ENCODE results near the gene PRRC2C. TPM values are rescaled to one million over a fixed set of nuclear protein-coding genes. Genes with fewer than 3 reads are reported as not detected.

The PRRC2C gene
- total RNA-seq, 1 experiment from 2014 or later = 267 TPM

DNA sequence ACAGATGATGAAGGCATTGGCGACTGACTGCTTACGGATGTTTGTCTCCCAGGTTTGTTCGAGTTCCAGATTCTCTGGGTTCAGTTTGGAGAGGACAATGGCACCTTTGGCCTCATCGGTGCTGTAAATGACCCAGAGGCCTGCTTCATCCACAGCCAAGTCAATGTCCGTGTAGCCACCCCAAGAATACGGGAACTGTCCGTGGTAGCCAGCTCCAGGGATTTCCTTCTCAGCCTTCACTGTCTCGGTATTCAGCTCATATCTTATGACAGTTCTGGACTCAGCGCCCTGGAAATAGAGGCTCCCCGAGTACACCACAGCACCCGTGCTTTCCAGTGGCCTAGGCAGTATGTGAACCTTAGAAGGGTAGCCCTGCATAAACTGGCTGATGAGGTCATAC is 150.8 kb downstream of the PRRC2C start:
- H3K4me3 Mint-ChIP-seq = no peak overlapping the region
- no peak overlapping the region for H4K5ac ChIP-seq (ENCODE audit: insufficient read length, low read depth, low read length)
- H2AK5ac ChIP-seq (ENCODE audit: insufficient read length, low read length) = no peak overlapping the region
- H3K23ac ChIP-seq (ENCODE audit: insufficient read length, low read depth, low read length) = no peak overlapping the region
- no peak overlapping the region for H2AFZ ChIP-seq (ENCODE audit: low read length)
- H3K79me2 ChIP-seq (ENCODE audit: insufficient read depth, low read length) = no peaks in the 10 kb centered on the region
- H3K14ac ChIP-seq (ENCODE audit: insufficient read depth, low read length) = no peak overlapping the region
- no peak overlapping the region for H2BK15ac ChIP-seq (ENCODE audit: low read depth, low read length)
- no peaks in the 10 kb centered on the region; a peak in 2 of 7 replicates for H3K36me3 Mint-ChIP-seq (ENCODE audit: insufficient read depth in 1 of 3, low read depth in 3 of 3)
- TF ChIP-seq, protein P1, sequence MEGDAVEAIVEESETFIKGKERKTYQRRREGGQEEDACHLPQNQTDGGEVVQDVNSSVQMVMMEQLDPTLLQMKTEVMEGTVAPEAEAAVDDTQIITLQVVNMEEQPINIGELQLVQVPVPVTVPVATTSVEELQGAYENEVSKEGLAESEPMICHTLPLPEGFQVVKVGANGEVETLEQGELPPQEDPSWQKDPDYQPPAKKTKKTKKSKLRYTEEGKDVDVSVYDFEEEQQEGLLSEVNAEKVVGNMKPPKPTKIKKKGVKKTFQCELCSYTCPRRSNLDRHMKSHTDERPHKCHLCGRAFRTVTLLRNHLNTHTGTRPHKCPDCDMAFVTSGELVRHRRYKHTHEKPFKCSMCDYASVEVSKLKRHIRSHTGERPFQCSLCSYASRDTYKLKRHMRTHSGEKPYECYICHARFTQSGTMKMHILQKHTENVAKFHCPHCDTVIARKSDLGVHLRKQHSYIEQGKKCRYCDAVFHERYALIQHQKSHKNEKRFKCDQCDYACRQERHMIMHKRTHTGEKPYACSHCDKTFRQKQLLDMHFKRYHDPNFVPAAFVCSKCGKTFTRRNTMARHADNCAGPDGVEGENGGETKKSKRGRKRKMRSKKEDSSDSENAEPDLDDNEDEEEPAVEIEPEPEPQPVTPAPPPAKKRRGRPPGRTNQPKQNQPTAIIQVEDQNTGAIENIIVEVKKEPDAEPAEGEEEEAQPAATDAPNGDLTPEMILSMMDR (conservative IDR thresholded peaks at IDR 0.05) = no peak
- peak overlapping the region in 1 of 3 experiments; percentile 59; a peak in 1 of 7 replicates for H3K27ac Mint-ChIP-seq
- H3K18ac ChIP-seq (ENCODE audit: insufficient read length, low read depth, low read length) = no peak overlapping the region
- H3K56ac ChIP-seq (ENCODE audit: insufficient read length, low read depth, low read length) = no peak overlapping the region
- H3K4me1 ChIP-seq (ENCODE audit: insufficient read depth, low read length) = peaks cover 2% of the 10 kb centered on the region; the same call in 1 of the 2 replicates
- H3K4me1 Mint-ChIP-seq = peaks cover 17 to 19% of the 10 kb centered on the region in 2 experiments
- H3K9me3 Mint-ChIP-seq = peaks cover 4 to 7% of the 10 kb centered on the region in 2 experiments; a peak in 4 of 5 replicates
- H2BK12ac ChIP-seq (ENCODE audit: insufficient read length, low read depth, low read length) = no peak overlapping the region
- no peaks in the 10 kb centered on the region for H3K9me3 ChIP-seq (ENCODE audit: control insufficient read depth, low read depth, low read length)
- H3K4ac ChIP-seq (ENCODE audit: low read depth, low read length) = no peak overlapping the region
- H3K9ac ChIP-seq (ENCODE audit: extremely low read depth, insufficient read length, low read length) = no peak overlapping the region
- no peak overlapping the region for H3K4me2 ChIP-seq (ENCODE audit: insufficient read depth, insufficient read length, low read length)
- DNase-seq = peak; percentile 29
- no peak overlapping the region for H3T11ph ChIP-seq (ENCODE audit: low read length)
- H4K20me1 ChIP-seq (ENCODE audit: control insufficient read depth, insufficient read depth, insufficient read length) = no peaks in the 10 kb centered on the region
- H3K23me2 ChIP-seq (ENCODE audit: insufficient read length, low read depth, low read length, poor library complexity, severe bottlenecking) = no peaks in the 10 kb centered on the region
- no peak overlapping the region for H2BK5ac ChIP-seq (ENCODE audit: insufficient read length, low read length)
- H4K8ac ChIP-seq (replicated peaks; ENCODE audit: insufficient read length, low read depth, low read length) = no peak overlapping the region
- no peak overlapping the region for H2BK20ac ChIP-seq (ENCODE audit: low read depth, low read length, poor library complexity, severe bottlenecking)
- WGBS (ENCODE audit: extremely low coverage, insufficient read length, low lambda C conversion rate) = no CpG with 5 or more reads among the region's 11 CpGs
- no peak overlapping the region for H3K27ac ChIP-seq (ENCODE audit: insufficient read length, low read depth, low read length)
- no peak overlapping the region for H2BK120ac ChIP-seq (ENCODE audit: low read depth, low read length, poor library complexity, severe bottlenecking)
- no peaks in the 10 kb centered on the region for H3K79me1 ChIP-seq (ENCODE audit: insufficient read depth, low read depth, low read length, poor library complexity, severe bottlenecking)
- no peaks in the 10 kb centered on the region for H3K27me3 ChIP-seq (ENCODE audit: insufficient read depth, low read length)
- no peak overlapping the region for H4K91ac ChIP-seq (ENCODE audit: insufficient read length, low read depth, low read length)
- H3K27me3 Mint-ChIP-seq (ENCODE audit: low read depth) = no peaks in the 10 kb centered on the region; the same call in 1 of the 2 replicates
